HL-60 (cell line): ENCODE results near the gene TIMM8A.

Experiments used
- CTCF ChIP-seq: IDR thresholded peaks from one replicate; pipeline ENCODE4 v1.5.1; 2011; ENCODE audit warnings: low read length, control low read depth, inconsistent platforms; ENCODE audit not compliant: insufficient read depth
- GABPA ChIP-seq: IDR thresholded peaks from 2 replicates; pipeline ENCODE4 v1.6.1; 2012; ENCODE audit warnings: low read depth
- POLR2AphosphoS5 ChIP-seq: IDR thresholded peaks from 2 replicates; pipeline ENCODE4 v1.6.1; 2012; ENCODE audit warnings: low read depth
- REST ChIP-seq: IDR thresholded peaks from 2 replicates; pipeline ENCODE4 v1.6.1; 2012; ENCODE audit warnings: low read depth; ENCODE audit not compliant: insufficient replicate concordance

- TF ChIP-seq CTCF (no peak), POLR2AphosphoS5 (no peak), GABPA (no peak), REST (no peak)
These were observed 21.1 kb upstream of the TIMM8A start for GRCh38 chrX:101369687-101370086.
